Left renal pelvis (tissue), 4 donors: Measurements from ENCODE around the gene ATF7IP. TPM values are rescaled to one million over a fixed set of nuclear protein-coding genes. Genes with fewer than 3 reads are reported as not detected.

Experiments used
- DNase-seq, 4 donors: peaks; one replicate each; pipeline ENCODE4 v3.0.0-alpha.2; 2013; ENCODE audit warnings: low read depth in 4 of 4, low spot score in 3 of 4
- polyA plus RNA-seq, 4 donors: library from polyadenylated mRNA; unstranded; fragments of 120-200 nt; gene quantifications; one replicate each; pipeline ENCODE4 v1.2.1, GENCODE V29; 2013; ENCODE audit not compliant: insufficient read length in 4 of 4

The ATF7IP gene
- polyA plus RNA-seq, 4 donors: 46.2 to 71.4 (median 57.1) TPM

GRCh38 chr12:14410841-14411569, 45.5 kb downstream of the ATF7IP start:
- DNase-seq: no peak

- peak in 2 of 4 donors; percentile 31 to 40 for DNase-seq
Measured at GRCh38 chr12:14416658-14417057, 51.2 kb downstream of the ATF7IP start.

GRCh38 chr12:14417715-14418114, 52.2 kb downstream of the ATF7IP start:
- peak in 1 of 4 donors; percentile 50 for DNase-seq

DNA sequence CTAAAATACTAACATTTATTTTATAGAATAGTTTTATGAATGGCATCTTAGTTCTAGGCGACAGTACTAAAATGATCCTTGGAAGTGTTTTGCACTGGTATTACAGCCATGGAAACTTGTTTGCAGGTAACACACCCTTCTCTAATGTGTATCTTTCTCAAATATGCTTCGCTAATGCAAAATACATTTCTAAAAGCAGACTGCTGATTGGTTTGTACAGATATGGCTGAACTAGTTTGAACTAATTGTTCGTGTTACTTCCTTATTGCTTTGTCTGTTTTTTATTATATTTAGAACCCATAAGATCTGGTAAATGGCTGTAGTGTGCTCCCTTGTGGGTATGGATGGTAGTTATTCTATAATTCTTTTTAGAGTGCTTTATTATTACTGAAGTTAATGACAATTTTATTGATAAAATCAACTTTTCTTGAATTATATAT, 53.0 kb downstream of the ATF7IP start:
- no peak for DNase-seq

DNA sequence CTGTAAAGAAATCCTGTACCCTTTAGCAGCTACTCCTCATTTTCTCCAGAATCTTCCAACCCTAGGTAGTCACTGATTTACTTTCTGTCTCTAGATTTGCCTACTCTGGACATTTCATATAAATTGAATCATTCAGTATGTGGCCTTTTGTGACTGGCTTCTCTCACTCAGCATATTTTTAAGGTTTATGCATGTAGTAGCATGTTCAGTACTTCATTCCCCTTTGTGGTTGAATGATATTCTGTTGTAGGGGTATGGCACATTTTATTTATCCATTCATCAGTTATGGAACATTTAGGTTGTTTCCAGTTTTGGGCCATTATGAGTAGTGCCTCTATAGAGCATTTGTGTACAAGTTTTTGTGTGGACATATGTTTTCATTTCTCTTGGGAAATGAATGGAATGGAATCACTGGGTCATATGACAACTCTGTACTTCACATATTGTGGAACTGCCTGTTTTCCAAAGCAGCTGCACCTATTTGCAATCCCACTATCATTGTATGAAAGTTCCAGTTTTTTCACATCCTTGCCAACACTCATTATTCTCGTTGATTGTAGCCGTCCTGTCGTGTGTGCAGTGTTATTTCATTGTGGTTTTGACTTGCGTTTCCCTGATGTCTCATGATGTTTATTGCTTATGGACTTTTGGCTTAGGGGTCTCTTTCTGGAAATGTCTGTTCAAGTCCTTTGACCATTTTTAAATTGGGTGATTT, 57.2 kb downstream of the ATF7IP start:
- no peak for DNase-seq

- DNase-seq: no peak
Measured at GRCh38 chr12:14424545-14424944, 59.1 kb downstream of the ATF7IP start.

- no peak for DNase-seq
Measured at GRCh38 chr12:14426792-14427191, 61.3 kb downstream of the ATF7IP start.

- no peak for DNase-seq
Measured at GRCh38 chr12:14427929-14428328, 62.4 kb downstream of the ATF7IP start.

DNA sequence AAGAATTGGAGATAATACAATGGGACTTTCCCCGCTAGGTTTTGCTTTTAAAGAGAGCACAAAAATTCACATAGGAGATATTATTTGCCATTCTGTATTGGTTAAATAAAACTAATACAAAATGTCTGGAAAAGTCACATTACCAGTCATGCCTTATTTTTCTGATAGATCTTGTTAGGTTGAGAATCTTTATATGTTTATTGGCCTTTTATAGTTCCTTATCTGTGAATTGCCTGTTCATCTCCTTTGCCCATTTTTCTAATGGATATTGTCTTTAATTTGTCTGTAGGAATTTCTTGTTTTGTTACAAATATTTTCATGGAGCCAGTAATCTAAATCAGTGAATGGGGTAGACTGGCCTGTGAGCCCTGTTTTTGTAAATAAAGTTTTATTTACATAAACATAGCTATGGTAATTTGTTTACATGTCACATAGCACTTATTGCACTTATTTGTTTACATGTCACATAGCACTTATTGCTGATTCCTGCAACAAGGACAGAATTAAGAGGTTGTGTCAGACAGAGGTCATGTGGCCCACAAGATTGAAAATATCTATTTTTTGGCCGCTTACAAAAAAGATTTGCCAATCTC, 65.0 kb downstream of the ATF7IP start:
- no peak for DNase-seq

GRCh38 chr12:14431975-14432374, 66.5 kb downstream of the ATF7IP start:
- no peak for DNase-seq

- DNase-seq: no peak
Measured at GRCh38 chr12:14435627-14436026, 70.1 kb downstream of the ATF7IP start.

DNA sequence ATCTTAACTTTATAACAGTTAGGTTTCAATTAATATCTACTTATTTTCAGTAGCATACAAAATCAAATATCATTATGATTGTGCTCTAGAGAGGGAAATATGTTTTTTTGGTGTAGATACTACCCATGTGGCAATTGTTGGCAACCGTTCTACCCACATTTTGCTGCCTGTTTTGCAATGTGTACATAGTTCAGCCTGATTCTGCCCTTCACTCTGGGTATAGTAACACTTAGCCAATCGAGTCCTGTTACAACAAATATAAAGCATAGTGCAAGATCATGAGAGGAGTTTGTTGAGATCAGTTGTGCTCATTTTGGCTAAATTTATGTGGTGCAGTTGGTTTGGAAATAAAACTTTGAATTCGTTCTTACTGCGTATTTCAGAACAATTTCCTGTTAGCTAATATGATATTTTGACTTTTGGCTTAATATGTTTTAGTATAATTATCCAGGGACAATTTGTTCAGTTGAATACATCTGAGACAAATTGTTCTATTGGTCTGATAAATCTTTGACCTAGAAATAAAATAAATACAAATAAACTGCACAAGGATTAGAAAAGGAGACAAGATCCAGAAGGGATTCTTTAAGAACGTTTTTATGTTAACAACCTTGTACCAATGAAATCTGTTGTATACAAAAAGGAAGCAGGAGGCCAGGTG, 76.9 kb downstream of the ATF7IP start:
- DNase-seq: no peak

- no peak for DNase-seq
Measured at GRCh38 chr12:14443531-14443930, 78.0 kb downstream of the ATF7IP start.

DNA sequence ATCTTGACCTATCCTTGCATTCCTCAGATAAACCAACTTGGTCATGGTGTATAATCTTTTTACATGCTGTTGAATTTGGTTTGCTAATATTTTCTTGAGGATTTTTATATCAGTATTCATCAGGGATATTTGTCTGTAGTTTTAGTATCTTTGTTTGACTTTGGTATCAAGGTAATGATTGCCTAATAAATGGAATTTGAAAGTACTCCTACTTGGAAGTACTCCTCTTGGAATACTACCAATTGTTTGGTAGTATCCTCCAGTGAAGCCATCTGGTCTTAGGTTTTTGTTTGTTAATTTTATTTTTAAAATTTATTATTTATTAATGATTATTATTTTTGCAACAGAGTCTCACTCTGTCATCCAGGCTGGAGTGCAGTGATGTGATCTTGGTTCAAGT, 85.0 kb downstream of the ATF7IP start:
- no peak for DNase-seq

- DNase-seq: no peak
Measured at GRCh38 chr12:14452336-14452735, 86.9 kb downstream of the ATF7IP start.

DNA sequence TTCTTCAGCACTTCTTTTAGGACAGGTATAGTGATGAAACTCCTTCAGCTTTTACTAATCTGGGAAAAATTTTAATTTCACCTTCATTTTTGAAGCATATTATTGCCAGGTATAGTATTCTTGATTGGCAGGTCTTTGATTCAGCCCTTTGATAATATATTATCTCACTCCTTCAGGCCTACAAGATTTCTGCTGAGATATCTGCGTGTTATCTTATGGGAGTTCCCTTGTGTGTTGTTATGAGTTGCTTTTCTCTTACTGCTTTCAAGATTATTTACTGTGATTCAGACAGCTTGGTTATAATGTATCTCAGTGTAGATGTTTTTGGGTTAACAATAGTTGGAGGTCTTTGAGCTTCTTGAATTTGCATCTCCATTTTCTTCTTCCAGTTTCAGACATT, 87.4 kb downstream of the ATF7IP start:
- no peak for DNase-seq

DNA sequence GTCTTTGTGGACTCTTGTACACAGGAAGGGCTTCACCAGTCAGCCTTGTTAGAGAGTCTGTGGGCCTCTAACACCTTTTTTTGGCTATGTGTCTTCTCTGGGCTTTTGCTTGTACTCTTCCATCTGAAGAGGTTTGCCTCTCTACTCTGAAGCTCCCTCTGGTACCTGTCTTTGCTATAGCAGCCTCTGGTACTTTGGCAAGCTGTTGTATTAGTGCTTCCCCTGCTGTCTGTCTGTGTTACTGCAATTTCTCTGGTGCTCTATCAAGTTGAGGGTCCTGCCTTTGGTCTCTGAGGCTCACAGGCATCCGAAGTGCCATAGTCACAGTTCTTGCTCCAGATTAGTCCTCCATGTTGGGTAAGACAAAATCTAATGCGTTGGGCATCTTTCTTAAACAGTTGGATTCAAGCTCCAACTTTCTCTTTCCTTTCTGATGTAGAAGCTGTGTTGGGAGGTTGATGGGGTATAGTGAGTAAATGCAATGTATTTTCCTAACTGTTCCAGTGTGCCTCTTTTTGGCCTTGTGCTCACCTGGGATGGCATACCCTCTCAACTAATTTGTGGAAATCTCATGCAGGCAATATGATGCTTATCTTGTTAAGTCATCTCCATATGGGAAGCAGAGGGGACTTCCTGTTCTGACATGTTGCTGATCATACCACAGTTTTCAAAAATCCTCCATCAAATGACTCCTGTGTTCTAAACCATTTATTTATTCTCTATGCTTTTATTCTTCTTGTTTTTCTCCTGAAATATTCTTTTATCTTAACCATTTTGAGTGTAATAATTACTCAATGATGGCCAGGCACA, 88.8 kb downstream of the ATF7IP start:
- no peak for DNase-seq

- no peak for DNase-seq
Measured at GRCh38 chr12:14460212-14460841, 94.8 kb downstream of the ATF7IP start.

DNA sequence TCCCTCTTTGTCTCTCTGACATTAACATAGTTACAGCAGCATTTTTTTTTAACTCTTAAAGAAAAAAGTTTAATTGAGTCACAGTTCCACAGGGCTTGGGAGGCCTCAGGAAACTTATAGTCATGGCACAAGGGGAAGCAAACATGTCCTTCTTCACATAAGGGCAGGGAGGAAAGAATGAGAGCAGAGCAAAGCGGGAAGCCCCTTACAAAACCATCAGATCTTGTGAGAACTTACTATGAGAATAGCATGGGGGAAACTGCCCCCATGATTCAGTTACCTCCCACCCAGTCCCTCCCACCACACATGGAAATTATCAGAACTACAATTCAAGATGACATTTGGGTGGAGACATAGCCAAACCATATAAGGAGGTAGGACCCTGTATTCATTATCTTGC, 106.0 kb downstream of the ATF7IP start:
- no peak for DNase-seq

DNA sequence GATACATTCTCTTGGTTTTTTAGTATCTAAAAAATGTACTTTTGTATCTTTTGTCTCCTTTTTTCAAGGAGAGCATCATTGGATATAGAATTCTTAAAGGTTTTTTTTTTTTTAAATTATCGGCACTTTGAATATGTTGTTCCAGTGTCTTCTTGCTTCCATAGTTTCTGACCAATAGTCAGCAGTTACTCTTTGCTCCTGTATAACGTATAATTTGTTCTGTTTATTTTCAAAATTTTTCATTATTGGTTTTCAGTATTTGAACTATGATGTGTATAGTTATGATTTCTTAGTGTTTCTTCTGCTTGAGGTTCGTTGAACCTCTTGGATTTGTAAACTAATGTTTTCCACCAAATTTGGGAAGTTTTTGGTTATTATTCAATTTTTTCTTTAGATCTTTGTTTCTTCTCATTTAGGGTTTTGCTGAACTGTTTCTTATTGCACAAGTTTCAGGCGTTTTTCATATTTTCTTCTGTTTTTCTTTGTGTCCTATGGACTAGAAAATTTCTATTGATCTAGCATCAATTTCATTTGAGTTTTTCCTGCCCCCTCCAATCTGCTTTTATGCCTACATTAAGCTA, 108.3 kb downstream of the ATF7IP start:
- no peak for DNase-seq
